Ectodermal cell (in vitro differentiated cells): Measurements from ENCODE around the gene SRGAP3.

Experiments
- H3K27ac ChIP-seq: 2 replicates; pipeline ENCODE4 v1.7.0; 2013; ENCODE audit warnings: mild to moderate bottlenecking, low read depth, low read length; ENCODE audit not compliant: insufficient read depth, poor library complexity, severe bottlenecking
- H3K27me3 ChIP-seq: 2 replicates; pipeline ENCODE4 v1.7.0; 2013; ENCODE audit warnings: mild to moderate bottlenecking, low read length; ENCODE audit not compliant: insufficient read depth, control insufficient read depth, poor library complexity, severe bottlenecking
- H3K36me3 ChIP-seq: one replicate; pipeline ENCODE4 v1.7.0; 2013; ENCODE audit warnings: low read length; ENCODE audit not compliant: control insufficient read depth, insufficient read depth
- H3K4me1 ChIP-seq: one replicate; pipeline ENCODE4 v1.7.0; 2013; ENCODE audit warnings: low read length; ENCODE audit not compliant: control insufficient read depth, insufficient read depth
- H3K4me3 ChIP-seq: 2 replicates; pipeline ENCODE4 v1.7.0; 2013; ENCODE audit warnings: low read depth, low read length, control low read depth; ENCODE audit not compliant: insufficient read depth
- H3K9me3 ChIP-seq: 2 replicates; pipeline ENCODE4 v1.7.0; 2013; ENCODE audit warnings: mild to moderate bottlenecking, low read length, moderate library complexity; ENCODE audit not compliant: control insufficient read depth
- WGBS, 2 experiments: methylation state at CpG; one replicate each; pipeline ENCODE4 v1.1.7; 2013; ENCODE audit warnings: missing lambda C conversion rate in 2 of 2; 5-methylcytosine and 5-hydroxymethylcytosine counted together

Gene SRGAP3

GRCh38 chr3:9033867-9034266 is 215.6 kb downstream of the SRGAP3 start:
- H3K27me3 ChIP-seq: no peaks in the 10 kb centered on the region
- no peaks in the 10 kb centered on the region for H3K4me1 ChIP-seq
- no peaks in the 10 kb centered on the region for H3K36me3 ChIP-seq
- no peaks in the 10 kb centered on the region for H3K9me3 ChIP-seq
- H3K27ac ChIP-seq: no peak overlapping the region
- H3K4me3 ChIP-seq: no peak overlapping the region
- 86 to 90% methylated on average over 1 of the region's 1 CpG for WGBS, 2 experiments

- no peaks in the 10 kb centered on the region for H3K27me3 ChIP-seq
- no peak overlapping the region for H3K4me3 ChIP-seq
- WGBS, 2 experiments: 93% methylated on average over 11 of the region's 11 CpGs
- no peaks in the 10 kb centered on the region for H3K36me3 ChIP-seq
- no peak overlapping the region for H3K27ac ChIP-seq
- H3K4me1 ChIP-seq: no peaks in the 10 kb centered on the region
- no peaks in the 10 kb centered on the region for H3K9me3 ChIP-seq
Observed at GRCh38 chr3:9032231-9032777, 217.1 kb downstream of the SRGAP3 start.

DNA sequence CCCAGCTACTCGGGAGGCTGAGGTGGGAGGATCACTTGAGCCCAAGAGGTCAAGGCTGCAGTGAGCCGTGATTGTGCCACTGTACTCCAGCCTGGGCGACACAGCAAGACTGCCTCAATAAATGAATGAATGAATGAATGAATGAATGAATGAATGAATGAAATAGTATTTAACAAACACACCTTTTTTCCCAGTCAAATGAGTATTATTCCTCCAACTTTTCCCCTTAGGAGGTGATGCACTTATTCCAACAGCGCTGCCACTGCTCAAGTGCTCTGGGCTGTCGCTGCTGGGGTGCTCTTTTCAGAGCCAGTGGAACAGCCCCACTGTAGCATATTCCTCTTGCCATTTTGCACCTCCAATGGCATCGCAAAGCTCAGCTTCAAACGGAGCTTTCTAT is 219.4 kb downstream of the SRGAP3 start:
- Histone ChIP-seq H3K36me3 (peaks cover 1% of the 10 kb centered on the region), H3K9me3 (no peaks in the 10 kb centered on the region), H3K27me3 (no peaks in the 10 kb centered on the region), H3K4me3 (no peak overlapping the region), H3K27ac (no peak overlapping the region), H3K4me1 (no peaks in the 10 kb centered on the region)
- 95 to 96% methylated on average over 7 of the region's 7 CpGs for WGBS, 2 experiments

GRCh38 chr3:9028134-9028533 is 221.3 kb downstream of the SRGAP3 start:
- Histone ChIP-seq H3K9me3 (no peaks in the 10 kb centered on the region), H3K36me3 (peaks cover 6% of the 10 kb centered on the region), H3K4me3 (no peak overlapping the region), H3K27ac (no peak overlapping the region), H3K4me1 (peaks cover 7% of the 10 kb centered on the region), H3K27me3 (no peaks in the 10 kb centered on the region)
- WGBS, 2 experiments: 91 to 95% methylated on average over 5 of the region's 5 CpGs

DNA sequence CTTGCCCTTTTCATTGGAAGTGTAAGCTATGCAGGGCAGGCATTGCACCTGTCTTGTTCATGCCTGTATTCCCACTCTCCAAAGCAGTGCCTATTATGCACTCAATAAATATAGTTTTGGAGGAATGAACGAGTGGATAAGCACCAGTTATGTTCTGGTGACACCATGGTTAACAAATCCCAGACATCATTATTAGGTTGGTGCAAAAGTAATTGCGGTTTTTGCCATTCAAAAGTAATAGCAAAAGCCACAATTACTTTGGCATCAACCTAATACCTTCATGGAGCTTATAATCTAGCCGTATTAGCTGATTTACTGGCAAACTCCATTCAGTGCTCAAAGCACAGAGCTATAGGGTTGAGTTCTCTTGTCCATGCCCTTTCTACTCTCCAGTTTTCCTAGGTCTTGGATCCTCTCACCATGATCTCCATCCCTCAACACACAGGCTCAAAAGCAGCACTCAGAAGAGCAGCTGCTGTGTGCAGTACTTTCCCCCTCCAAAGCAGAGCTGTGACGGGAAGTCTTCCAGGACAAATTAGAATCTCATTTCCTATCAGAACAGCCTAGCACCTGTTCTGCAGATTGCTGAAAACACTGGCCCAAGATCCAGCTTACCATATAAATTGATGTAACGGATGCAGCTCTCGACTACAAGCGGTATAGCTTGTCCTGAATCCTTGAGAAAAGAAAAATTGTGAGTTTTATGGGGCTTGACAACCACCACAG is 223.0 kb downstream of the SRGAP3 start:
- 95 to 97% methylated on average over 7 of the region's 7 CpGs for WGBS, 2 experiments
- H3K36me3 ChIP-seq: peaks cover 6% of the 10 kb centered on the region
- peaks cover 20% of the 10 kb centered on the region for H3K4me1 ChIP-seq
- H3K27me3 ChIP-seq: no peaks in the 10 kb centered on the region
- no peak overlapping the region for H3K27ac ChIP-seq
- no peaks in the 10 kb centered on the region for H3K9me3 ChIP-seq
- no peak overlapping the region for H3K4me3 ChIP-seq

DNA sequence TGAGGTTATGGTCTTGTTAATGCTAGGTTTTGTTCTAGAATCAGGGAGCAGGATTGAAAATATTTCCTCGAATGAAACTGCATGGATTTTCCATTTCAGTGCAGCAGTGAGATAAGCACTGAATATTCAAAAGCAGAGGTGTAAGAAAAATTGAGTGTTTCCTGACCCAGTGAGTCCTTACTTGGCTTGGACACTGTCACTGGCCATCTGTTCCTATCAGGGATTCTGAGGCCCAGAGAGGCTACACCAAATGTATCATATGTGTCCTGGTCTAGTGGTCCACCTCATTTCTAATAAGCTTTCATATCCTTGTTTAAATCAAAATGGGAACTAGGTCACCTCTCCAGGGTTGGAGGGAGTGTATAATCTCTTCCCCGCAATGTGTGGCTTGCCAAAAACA is 225.1 kb downstream of the SRGAP3 start:
- Histone ChIP-seq H3K4me3 (no peak overlapping the region), H3K27ac (no peak overlapping the region), H3K9me3 (no peaks in the 10 kb centered on the region), H3K4me1 (peaks cover 41% of the 10 kb centered on the region), H3K36me3 (peaks cover 6% of the 10 kb centered on the region), H3K27me3 (no peaks in the 10 kb centered on the region)
- WGBS, 2 experiments: 81 to 98% methylated on average over 2 of the region's 2 CpGs

DNA sequence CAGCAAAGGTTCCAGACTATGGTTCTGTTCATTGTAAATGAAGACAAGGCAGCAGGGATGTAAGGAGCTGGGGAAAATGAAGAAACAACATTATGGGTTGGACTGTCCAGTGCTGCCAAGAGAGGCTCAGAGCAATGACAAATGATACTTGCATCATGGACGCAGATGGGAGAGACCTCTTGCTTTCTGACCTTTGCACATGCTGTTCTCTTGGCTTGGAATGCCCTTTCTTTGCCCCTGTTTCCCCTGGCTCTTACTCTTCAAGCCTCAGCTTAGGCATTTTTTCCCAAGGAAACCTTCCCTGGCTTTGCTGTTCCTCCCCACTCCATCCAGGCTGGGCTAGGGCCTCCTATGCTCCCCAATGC is 226.2 kb downstream of the SRGAP3 start:
- Histone ChIP-seq H3K9me3 (no peaks in the 10 kb centered on the region), H3K4me1 (peaks cover 44% of the 10 kb centered on the region), H3K36me3 (peaks cover 6% of the 10 kb centered on the region), H3K27me3 (no peaks in the 10 kb centered on the region), H3K4me3 (no peak overlapping the region), H3K27ac (no peak overlapping the region)
- 88 to 93% methylated on average over 1 of the region's 1 CpG for WGBS, 2 experiments

DNA sequence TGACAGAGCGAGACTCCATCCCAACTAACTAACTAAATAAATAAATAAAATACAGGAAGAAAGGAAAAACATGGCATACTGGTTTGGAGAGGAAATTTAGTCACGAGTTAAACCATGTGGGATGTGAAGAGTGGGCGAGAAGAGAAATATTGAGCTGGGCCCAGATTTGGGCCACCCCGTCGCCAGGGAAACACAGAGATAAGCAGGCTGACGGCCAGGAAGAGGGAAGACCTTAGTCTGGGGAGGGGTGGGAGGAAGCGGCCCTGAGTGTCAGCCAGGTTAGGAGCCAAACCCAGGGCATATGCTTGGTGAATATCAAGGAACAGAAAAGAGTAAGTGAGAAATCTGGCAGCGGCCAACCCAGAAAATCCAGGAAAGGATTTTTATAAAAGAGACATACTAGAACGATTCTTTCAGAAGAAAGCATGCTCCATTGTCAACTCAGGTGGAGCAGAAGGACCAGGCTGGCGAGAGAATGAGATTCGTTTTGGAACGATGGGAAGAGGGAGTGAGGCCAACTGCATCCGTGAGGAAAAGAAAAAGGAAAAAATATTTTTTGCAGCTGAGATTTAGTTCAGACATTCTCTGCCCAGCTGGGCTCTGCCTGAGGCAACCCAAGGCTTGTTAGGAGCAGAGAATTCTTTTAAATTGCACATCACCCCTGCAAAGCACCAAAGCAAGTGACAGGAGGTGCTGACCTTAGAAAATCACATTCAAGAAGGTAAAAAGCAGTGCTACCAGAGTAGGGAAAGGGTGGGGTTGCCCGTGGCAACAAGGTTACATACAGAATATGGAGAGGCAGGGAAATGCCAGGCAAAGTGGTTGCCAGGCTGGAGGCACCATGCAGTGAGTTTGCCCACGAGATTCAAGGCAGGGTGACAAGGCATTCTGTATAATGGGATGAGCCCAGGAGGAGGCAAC is 226.9 kb downstream of the SRGAP3 start:
- Histone ChIP-seq H3K36me3 (peaks cover 6% of the 10 kb centered on the region), H3K27ac (peak overlapping the region; percentile 3), H3K4me3 (no peak overlapping the region), H3K27me3 (no peaks in the 10 kb centered on the region), H3K4me1 (peaks cover 44% of the 10 kb centered on the region), H3K9me3 (no peaks in the 10 kb centered on the region)
- WGBS, 2 experiments: 87% methylated on average over 14 of the region's 15 CpGs

DNA sequence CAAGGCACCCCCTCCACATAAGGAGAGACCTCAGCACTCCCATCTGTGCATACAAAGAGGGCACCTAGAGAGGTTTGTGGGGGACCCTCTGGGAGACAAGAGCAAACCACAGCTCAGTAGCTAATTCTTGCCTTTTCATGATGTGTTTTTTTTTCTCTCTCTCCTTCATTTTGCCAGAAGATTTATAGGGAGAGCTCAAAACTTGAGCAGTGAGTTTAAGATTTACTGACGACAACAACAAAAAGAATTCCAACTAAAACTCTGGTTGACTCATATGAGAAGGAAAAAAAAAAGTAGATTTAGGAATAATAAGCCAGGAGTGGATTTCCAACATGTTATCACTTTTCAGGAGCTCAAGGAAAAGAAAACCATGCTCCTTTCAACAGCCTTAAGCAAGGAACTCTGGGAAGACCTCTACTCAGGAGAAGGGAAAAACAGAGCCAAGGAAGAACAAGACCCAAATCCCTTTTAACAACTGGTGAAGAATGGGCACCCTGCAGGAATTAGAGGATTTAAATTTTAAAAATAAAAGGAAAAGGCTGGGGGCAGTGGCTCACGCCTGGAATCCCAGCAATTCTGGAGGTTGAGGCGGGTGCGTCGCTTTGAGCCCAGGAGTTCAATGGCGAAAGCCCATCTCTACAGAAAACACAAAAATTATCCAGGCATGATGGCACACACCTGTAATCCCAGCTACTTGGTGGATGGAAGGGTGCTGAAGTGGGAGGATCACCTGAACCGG is 228.0 kb downstream of the SRGAP3 start:
- peaks cover 44% of the 10 kb centered on the region for H3K4me1 ChIP-seq
- 57 to 65% methylated on average over 6 to 7 of the region's 7 CpGs for WGBS, 2 experiments

More for the DNA sequence above, 228.0 kb downstream of the SRGAP3 start:
- Histone ChIP-seq H3K36me3 (peaks cover 6% of the 10 kb centered on the region), H3K27me3 (no peaks in the 10 kb centered on the region), H3K27ac (no peak overlapping the region), H3K4me3 (no peak overlapping the region), H3K9me3 (no peaks in the 10 kb centered on the region)
